Measurements from ENCODE around the gene RHBDL1. TPM values are rescaled to one million over a fixed set of nuclear protein-coding genes. Genes with fewer than 3 reads are reported as not detected.
"Not testable (repeated sequence)": the region's sequence is repeated elsewhere in the genome, so short reads cannot be mapped to it uniquely, and the experiment has no call there.

RHBDL1 gene
- polyA plus RNA-seq, 1 donor (not counting 4 experiments of a cell fraction or from before 2014, with no cell fraction given): 0.71 TPM

DNA sequence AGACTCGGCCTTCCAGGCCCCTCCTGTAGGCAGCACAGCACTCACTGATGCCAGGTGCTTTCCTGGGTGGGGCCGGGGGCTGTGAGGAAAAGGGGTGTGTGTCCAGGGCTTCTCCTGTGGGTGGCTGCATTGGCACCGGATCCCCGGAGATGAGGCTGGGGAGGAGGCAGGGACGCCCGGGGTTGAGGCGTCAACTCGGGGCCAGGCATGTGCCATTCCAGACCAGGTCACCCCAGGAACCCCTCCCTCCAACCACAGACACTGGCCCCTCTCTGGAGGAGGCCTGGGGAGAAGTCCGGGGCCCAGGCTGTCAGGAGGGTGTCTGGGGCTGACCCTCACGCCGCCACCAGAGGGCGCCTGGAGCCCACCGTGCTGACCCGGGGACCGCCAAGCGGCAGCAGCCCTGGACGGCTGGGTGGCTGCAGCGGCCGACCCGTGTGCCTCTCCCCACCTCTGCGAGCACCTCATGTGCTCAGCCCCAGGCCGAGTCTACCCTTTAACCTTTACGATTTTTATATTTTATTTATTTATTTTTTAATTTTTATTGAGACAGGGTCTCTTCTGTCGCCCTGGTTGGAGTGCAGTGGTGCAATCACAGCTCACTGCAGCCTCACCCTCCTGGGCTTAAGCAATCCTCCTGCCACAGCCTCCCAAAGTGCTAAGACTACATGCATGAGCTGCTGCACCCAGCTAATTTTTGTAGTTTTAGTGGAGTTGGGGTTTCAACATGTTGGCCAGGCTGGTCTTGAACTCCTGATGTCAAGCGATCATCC is 36.3 kb downstream of the RHBDL1 start:
- no peak for TF ChIP-seq EZH2 (IDR thresholded peaks at IDR 0.05; ENCODE audit: low read length)
- TF ChIP-seq, protein P1, sequence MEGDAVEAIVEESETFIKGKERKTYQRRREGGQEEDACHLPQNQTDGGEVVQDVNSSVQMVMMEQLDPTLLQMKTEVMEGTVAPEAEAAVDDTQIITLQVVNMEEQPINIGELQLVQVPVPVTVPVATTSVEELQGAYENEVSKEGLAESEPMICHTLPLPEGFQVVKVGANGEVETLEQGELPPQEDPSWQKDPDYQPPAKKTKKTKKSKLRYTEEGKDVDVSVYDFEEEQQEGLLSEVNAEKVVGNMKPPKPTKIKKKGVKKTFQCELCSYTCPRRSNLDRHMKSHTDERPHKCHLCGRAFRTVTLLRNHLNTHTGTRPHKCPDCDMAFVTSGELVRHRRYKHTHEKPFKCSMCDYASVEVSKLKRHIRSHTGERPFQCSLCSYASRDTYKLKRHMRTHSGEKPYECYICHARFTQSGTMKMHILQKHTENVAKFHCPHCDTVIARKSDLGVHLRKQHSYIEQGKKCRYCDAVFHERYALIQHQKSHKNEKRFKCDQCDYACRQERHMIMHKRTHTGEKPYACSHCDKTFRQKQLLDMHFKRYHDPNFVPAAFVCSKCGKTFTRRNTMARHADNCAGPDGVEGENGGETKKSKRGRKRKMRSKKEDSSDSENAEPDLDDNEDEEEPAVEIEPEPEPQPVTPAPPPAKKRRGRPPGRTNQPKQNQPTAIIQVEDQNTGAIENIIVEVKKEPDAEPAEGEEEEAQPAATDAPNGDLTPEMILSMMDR (optimal IDR thresholded peaks at IDR 0.05 in 1 of 3, IDR thresholded peaks at IDR 0.05 in 1 of 3, conservative IDR thresholded peaks at IDR 0.05 in 1 of 3; ENCODE audit: extremely low read depth in 1 of 3, insufficient read depth in 2 of 3, low read length in 3 of 3): peak; percentile 68 to 94 (median 92)
- no peaks in the 10 kb centered on the region for H3K36me3 ChIP-seq (ENCODE audit: control insufficient read depth in 2 of 2, extremely low read depth in 1 of 2, insufficient read depth in 2 of 2, low read length in 2 of 2)
- H3K9me3 ChIP-seq (ENCODE audit: control insufficient read depth, low read depth, low read length): no peaks in the 10 kb centered on the region
- H3K27me3 ChIP-seq (ENCODE audit: control insufficient read depth, extremely low read depth, insufficient read depth, low read length): peaks cover 48% of the 10 kb centered on the region
- no peak overlapping the region for H3K4me3 ChIP-seq (ENCODE audit: control insufficient read depth in 2 of 3, extremely low read depth in 1 of 3, insufficient read depth in 2 of 3, low read depth in 1 of 3, low read length in 3 of 3)
- no peak overlapping the region for H3K27ac ChIP-seq (ENCODE audit: control insufficient read depth, insufficient read depth, low read length)
- DNase-seq (ENCODE audit: low read depth, low spot score): no peak
- H3K9ac ChIP-seq (ENCODE audit: control insufficient read depth, extremely low read depth, insufficient read depth, low read length): no peak overlapping the region
- no peak overlapping the region for H2AFZ ChIP-seq (ENCODE audit: control insufficient read depth, low read length)
- no peak for FAIRE-seq
- peaks cover 20% of the 10 kb centered on the region for H3K4me1 ChIP-seq (ENCODE audit: control insufficient read depth, extremely low read depth, insufficient read depth, low read length)
- peaks cover 6% of the 10 kb centered on the region for H4K20me1 ChIP-seq (ENCODE audit: control insufficient read depth, extremely low read depth, insufficient read depth, low read length)
- H3K4me2 ChIP-seq (ENCODE audit: control insufficient read depth, extremely low read depth, insufficient read depth, low read depth, low read length): peak overlapping the region; percentile 10
- dilution Hi-C loops (cut with MboI; ENCODE audit: extremely low pct_ligation_motif_present, low sequenced_read_pairs): no loop called here
- H3K79me2 ChIP-seq (ENCODE audit: control insufficient read depth, insufficient read depth, low read length): peaks cover 5% of the 10 kb centered on the region
- H3K9me1 ChIP-seq (ENCODE audit: control insufficient read depth, extremely low read depth, insufficient read depth, low read length): no peaks in the 10 kb centered on the region

DNA sequence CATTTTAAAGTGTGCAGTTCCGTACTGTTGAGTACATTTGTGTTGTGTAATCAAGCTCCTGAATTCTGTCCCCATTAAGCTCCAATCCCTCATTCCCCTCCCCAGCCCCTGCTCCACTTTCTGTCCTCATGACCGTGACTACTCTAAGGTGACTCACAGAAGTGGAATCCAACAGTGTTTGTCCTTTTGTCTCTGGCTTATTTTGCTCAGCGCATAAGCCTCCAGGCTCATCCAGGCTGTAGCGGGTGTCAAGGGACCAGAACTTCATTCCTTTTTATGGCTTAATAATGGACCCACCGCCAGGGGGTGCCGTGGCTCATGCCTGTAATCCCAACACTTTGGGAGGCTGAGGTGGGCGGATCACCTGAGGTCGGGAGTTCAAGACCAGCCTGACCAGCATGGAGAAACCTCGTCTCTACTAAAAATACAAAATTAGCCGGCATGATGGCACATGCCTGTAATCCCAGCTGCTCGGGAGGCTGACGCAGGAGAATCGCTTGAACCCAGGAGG is 37.3 kb downstream of the RHBDL1 start:
- H3K79me2 ChIP-seq (ENCODE audit: control insufficient read depth, insufficient read depth, low read length): not testable (repeated sequence)
- peaks cover 20% of the 10 kb centered on the region for H3K4me1 ChIP-seq (ENCODE audit: control insufficient read depth, extremely low read depth, insufficient read depth, low read length)

More for the DNA sequence above, 37.3 kb downstream of the RHBDL1 start:
- H3K9me1 ChIP-seq (ENCODE audit: control insufficient read depth, extremely low read depth, insufficient read depth, low read length); H3K9ac ChIP-seq (ENCODE audit: control insufficient read depth, extremely low read depth, insufficient read depth, low read length); H4K20me1 ChIP-seq (ENCODE audit: control insufficient read depth, extremely low read depth, insufficient read depth, low read length); H3K4me2 ChIP-seq (ENCODE audit: control insufficient read depth, extremely low read depth, insufficient read depth, low read depth, low read length); dilution Hi-C loops (cut with MboI; ENCODE audit: extremely low pct_ligation_motif_present, low sequenced_read_pairs); H3K36me3 ChIP-seq (ENCODE audit: control insufficient read depth in 2 of 2, extremely low read depth in 1 of 2, insufficient read depth in 2 of 2, low read length in 2 of 2); H3K27ac ChIP-seq (ENCODE audit: control insufficient read depth, insufficient read depth, low read length); H3K9me3 ChIP-seq (ENCODE audit: control insufficient read depth, low read depth, low read length); H3K4me3 ChIP-seq (ENCODE audit: control insufficient read depth in 2 of 3, extremely low read depth in 1 of 3, insufficient read depth in 2 of 3, low read depth in 1 of 3, low read length in 3 of 3); H2AFZ ChIP-seq (ENCODE audit: control insufficient read depth, low read length): not testable (repeated sequence)
- DNase-seq (ENCODE audit: low read depth, low spot score): peak; percentile 98
- H3K27me3 ChIP-seq (ENCODE audit: control insufficient read depth, extremely low read depth, insufficient read depth, low read length): peaks cover 38% of the 10 kb centered on the region
- FAIRE-seq: peak; percentile 86
- TF ChIP-seq, protein P1 (optimal IDR thresholded peaks at IDR 0.05 in 1 of 3, IDR thresholded peaks at IDR 0.05 in 1 of 3, conservative IDR thresholded peaks at IDR 0.05 in 1 of 3; ENCODE audit: extremely low read depth in 1 of 3, insufficient read depth in 2 of 3, low read length in 3 of 3): peak; percentile 51 to 60 (median 58)
